Measurements from ENCODE around the gene FHIT. TPM values are rescaled to one million over a fixed set of nuclear protein-coding genes. Genes with fewer than 3 reads are reported as not detected.

The FHIT gene
- total RNA-seq, 1 donor from 2014 or later: 16.1 TPM

GRCh38 chr3:60609446-60609845, 641.8 kb downstream of the FHIT start:
- TF ChIP-seq CTCF (IDR thresholded peaks at IDR 0.05; ENCODE audit: unreplicated experiment): no peak
- no peaks in the 10 kb centered on the region for H3K27me3 Mint-ChIP-seq
- H3K4me3 Mint-ChIP-seq (ENCODE audit: low read depth): no peak overlapping the region
- DNase-seq (ENCODE audit: low spot score, unreplicated experiment): no peak
- peaks cover 4% of the 10 kb centered on the region for H3K4me1 Mint-ChIP-seq (ENCODE audit: low read depth)
- no peaks in the 10 kb centered on the region for H3K36me3 Mint-ChIP-seq (ENCODE audit: insufficient read depth)
- H3K27ac Mint-ChIP-seq: no peak overlapping the region
- H3K9me3 Mint-ChIP-seq (ENCODE audit: low read depth): no peaks in the 10 kb centered on the region

GRCh38 chr3:60603860-60604259, 647.4 kb downstream of the FHIT start:
- no peak overlapping the region for H3K4me3 Mint-ChIP-seq (ENCODE audit: low read depth)
- peaks cover 3% of the 10 kb centered on the region for H3K27me3 Mint-ChIP-seq
- no peak overlapping the region for H3K27ac Mint-ChIP-seq
- H3K9me3 Mint-ChIP-seq (ENCODE audit: low read depth): no peaks in the 10 kb centered on the region
- DNase-seq (ENCODE audit: low spot score, unreplicated experiment): no peak
- no peak for TF ChIP-seq CTCF (IDR thresholded peaks at IDR 0.05; ENCODE audit: unreplicated experiment)
- H3K36me3 Mint-ChIP-seq (ENCODE audit: insufficient read depth): no peaks in the 10 kb centered on the region
- peaks cover 6% of the 10 kb centered on the region for H3K4me1 Mint-ChIP-seq (ENCODE audit: low read depth)

GRCh38 chr3:60600848-60601247, 650.4 kb downstream of the FHIT start:
- H3K4me3 Mint-ChIP-seq (ENCODE audit: low read depth): no peak overlapping the region
- TF ChIP-seq CTCF (IDR thresholded peaks at IDR 0.05; ENCODE audit: unreplicated experiment): no peak
- no peak overlapping the region for H3K27ac Mint-ChIP-seq
- peaks cover 3% of the 10 kb centered on the region for H3K27me3 Mint-ChIP-seq
- H3K4me1 Mint-ChIP-seq (ENCODE audit: low read depth): peaks cover 14% of the 10 kb centered on the region
- no peak for DNase-seq (ENCODE audit: low spot score, unreplicated experiment)
- H3K36me3 Mint-ChIP-seq (ENCODE audit: insufficient read depth): no peaks in the 10 kb centered on the region
- H3K9me3 Mint-ChIP-seq (ENCODE audit: low read depth): no peaks in the 10 kb centered on the region

- no peak for DNase-seq (ENCODE audit: low spot score, unreplicated experiment)
- Mint-ChIP-seq H3K9me3 (ENCODE audit: low read depth) (no peaks in the 10 kb centered on the region), H3K27me3 (peaks cover 3% of the 10 kb centered on the region), H3K36me3 (ENCODE audit: insufficient read depth) (no peaks in the 10 kb centered on the region), H3K4me3 (ENCODE audit: low read depth) (no peak overlapping the region), H3K27ac (no peak overlapping the region), H3K4me1 (ENCODE audit: low read depth) (peaks cover 14% of the 10 kb centered on the region)
- no peak for TF ChIP-seq CTCF (IDR thresholded peaks at IDR 0.05; ENCODE audit: unreplicated experiment)
Measured at GRCh38 chr3:60599586-60599985, 651.7 kb downstream of the FHIT start.

- no peaks in the 10 kb centered on the region for H3K9me3 Mint-ChIP-seq (ENCODE audit: low read depth)
- no peaks in the 10 kb centered on the region for H3K36me3 Mint-ChIP-seq (ENCODE audit: insufficient read depth)
- DNase-seq (ENCODE audit: low spot score, unreplicated experiment): no peak
- H3K27ac Mint-ChIP-seq: no peak overlapping the region
- H3K4me1 Mint-ChIP-seq (ENCODE audit: low read depth): peaks cover 14% of the 10 kb centered on the region
- peaks cover 3% of the 10 kb centered on the region for H3K27me3 Mint-ChIP-seq
- no peak overlapping the region for H3K4me3 Mint-ChIP-seq (ENCODE audit: low read depth)
- no peak for TF ChIP-seq CTCF (IDR thresholded peaks at IDR 0.05; ENCODE audit: unreplicated experiment)
Measured at GRCh38 chr3:60598671-60599070, 652.6 kb downstream of the FHIT start.
